IMR-90 (cell line): Measurements from ENCODE around the gene GAL. TPM values are rescaled to one million over a fixed set of nuclear protein-coding genes. Genes with fewer than 3 reads are reported as not detected.

Source experiments
- ATAC-seq: fragments of 200-7000 bp; cut with Tn5 transposase; 2 replicates; pipeline ENCODE4 v1.9.1; 2020; ENCODE audit warnings: low read depth, mild to moderate bottlenecking, moderate library complexity
- BruUV-seq: library from RNA; stranded (reverse); fragments of 400-500 nt; replicated peaks from 2 replicates; lab custom pipeline; 2021; lab: Mats Ljungman, UMichigan
- CTCF ChIA-PET: fragments of 300-600 bp; formaldehyde crosslinking; extraction: SDS; loops from one replicate; lab custom pipeline; 2021; ENCODE audit warnings: antibody characterized with exemption; lab: Yijun Ruan, JAX
- POLR2A ChIA-PET: fragments of 300-600 bp; sonication (Branson Sonifier 250); formaldehyde crosslinking; loops from one replicate; lab custom pipeline; 2022; ENCODE audit warnings: antibody characterized with exemption; ENCODE audit not compliant: unreplicated experiment; lab: Charles Lee
- DNase-seq: peaks from one replicate; pipeline ENCODE4 v3.0.0; 2013
- H2AFZ ChIP-seq: replicated peaks from 2 replicates; pipeline ENCODE3; 2013; ENCODE audit warnings: low read length, mild to moderate bottlenecking; ENCODE audit not compliant: poor library complexity
- H2AK5ac ChIP-seq: 2 replicates; pipeline ENCODE4 v1.6.1; 2013; ENCODE audit warnings: low read depth, low read length, inconsistent platforms
- H2AK9ac ChIP-seq: replicated peaks from 2 replicates; pipeline ENCODE3; 2013; ENCODE audit warnings: mild to moderate bottlenecking, low read depth, low read length, moderate library complexity; ENCODE audit not compliant: poor library complexity
- H2BK120ac ChIP-seq: 2 replicates; pipeline ENCODE4 v1.6.1; 2013; ENCODE audit warnings: low read depth, low read length, inconsistent platforms
- H2BK15ac ChIP-seq: 3 replicates; pipeline ENCODE4 v1.6.1; 2013; ENCODE audit warnings: low read depth, low read length, inconsistent platforms
- H2BK20ac ChIP-seq: 2 replicates; pipeline ENCODE4 v1.6.1; 2013; ENCODE audit warnings: low read depth, mild to moderate bottlenecking, inconsistent platforms, low read length, moderate library complexity
- H2BK5ac ChIP-seq: 2 replicates; pipeline ENCODE4 v1.6.1; 2013; ENCODE audit warnings: mild to moderate bottlenecking, low read depth, low read length, inconsistent platforms; ENCODE audit not compliant: poor library complexity, severe bottlenecking
- H3K14ac ChIP-seq: replicated peaks from 2 replicates; pipeline ENCODE4 v1.6.1; 2013; ENCODE audit warnings: low read depth, low read length, inconsistent platforms
- H3K18ac ChIP-seq: 2 replicates; pipeline ENCODE4 v1.6.1; 2013; ENCODE audit warnings: low read depth, low read length, control low read depth
- H3K23ac ChIP-seq: 2 replicates; pipeline ENCODE4 v1.6.1; 2013; ENCODE audit warnings: low read depth, low read length, inconsistent platforms
- H3K27ac ChIP-seq: 2 replicates; pipeline ENCODE4 v1.5.1; 2013; ENCODE audit warnings: mild to moderate bottlenecking, control low read depth, low read length; ENCODE audit not compliant: insufficient read depth
- H3K27me3 ChIP-seq: 2 replicates; pipeline ENCODE4 v1.6.1; 2013; ENCODE audit warnings: low read length; ENCODE audit not compliant: control insufficient read depth, insufficient read depth
- H3K36me3 ChIP-seq: 2 replicates; pipeline ENCODE4 v1.6.1; 2013; ENCODE audit warnings: low read length, mixed read lengths; ENCODE audit not compliant: control insufficient read depth, insufficient read depth
- H3K4ac ChIP-seq: 2 replicates; pipeline ENCODE4 v1.6.1; 2013; ENCODE audit warnings: low read depth, low read length, inconsistent platforms
- H3K4me1 ChIP-seq: 2 replicates; pipeline ENCODE4 v1.6.1; 2013; ENCODE audit warnings: low read length, mixed read lengths; ENCODE audit not compliant: control insufficient read depth, insufficient read depth
- H3K4me2 ChIP-seq: 2 replicates; pipeline ENCODE4 v1.6.1; 2013; ENCODE audit warnings: low read depth, mild to moderate bottlenecking, control low read depth, low read length, moderate library complexity
- H3K4me3 ChIP-seq: 2 replicates; pipeline ENCODE4 v1.5.1; 2013; ENCODE audit warnings: low read depth, mild to moderate bottlenecking, control low read depth, low read length, moderate library complexity; ENCODE audit not compliant: insufficient read depth
- H3K56ac ChIP-seq: 2 replicates; pipeline ENCODE4 v1.6.1; 2013; ENCODE audit warnings: low read length, inconsistent platforms; ENCODE audit not compliant: insufficient read depth; ENCODE audit errors: extremely low read depth
- H3K79me1 ChIP-seq, 2 experiments: 2 replicates each; pipeline ENCODE4 v1.6.1; 2013; ENCODE audit warnings: low read length in 2 of 2, inconsistent platforms in 1 of 2, low read depth in 1 of 2
- H3K9ac ChIP-seq: 2 replicates; pipeline ENCODE4 v1.6.1; 2013; ENCODE audit warnings: low read depth, low read length, control low read depth
- H3K9me1 ChIP-seq: 2 replicates; pipeline ENCODE4 v1.6.1; 2013; ENCODE audit warnings: low read length, inconsistent platforms; ENCODE audit not compliant: insufficient read depth
- H3K9me3 ChIP-seq: 2 replicates; pipeline ENCODE4 v1.6.1; 2013; ENCODE audit warnings: low read length; ENCODE audit not compliant: control insufficient read depth, insufficient read depth
- H4K20me1 ChIP-seq: 2 replicates; pipeline ENCODE4 v1.6.1; 2013; ENCODE audit warnings: low read length, inconsistent platforms; ENCODE audit not compliant: insufficient read depth
- H4K5ac ChIP-seq: 2 replicates; pipeline ENCODE4 v1.6.1; 2013; ENCODE audit warnings: mild to moderate bottlenecking, low read depth, low read length, control low read depth
- H4K8ac ChIP-seq, 2 experiments: 2 replicates each; pipeline ENCODE4 v1.6.1; 2013; ENCODE audit warnings: low read depth in 2 of 2, low read length in 2 of 2, control low read depth in 1 of 2, inconsistent platforms in 1 of 2
- H4K91ac ChIP-seq: 2 replicates; pipeline ENCODE4 v1.6.1; 2013; ENCODE audit warnings: low read depth, low read length, inconsistent platforms; ENCODE audit not compliant: insufficient read depth
- BHLHE40 ChIP-seq: fragments of 150-350 bp; IDR thresholded peaks from 2 replicates; pipeline ENCODE4 v1.6.1; 2016; ENCODE audit warnings: mild to moderate bottlenecking, low read depth, low read length
- CEBPB ChIP-seq: IDR thresholded peaks from 2 replicates; pipeline ENCODE4 v1.6.1; 2012; ENCODE audit warnings: low read depth, low read length, improper control_type of control experiment
- CHD1 ChIP-seq: IDR thresholded peaks from 2 replicates; pipeline ENCODE4 v1.6.1; 2012; ENCODE audit warnings: low read depth, low read length, improper control_type of control experiment
- CTCF ChIP-seq: conservative IDR thresholded peaks from 2 replicates; pipeline ENCODE4 v1.5.1; 2012; ENCODE audit warnings: mild to moderate bottlenecking, low read depth, low read length, improper control_type of control experiment
- ELK1 ChIP-seq: fragments of 150-350 bp; IDR thresholded peaks from 2 replicates; pipeline ENCODE4 v1.6.1; 2016; ENCODE audit warnings: low read depth, mild to moderate bottlenecking, low read length, moderate library complexity, borderline replicate concordance
- FOS ChIP-seq: fragments of 150-350 bp; IDR thresholded peaks from 2 replicates; pipeline ENCODE4 v1.6.1; 2016; ENCODE audit warnings: low read depth, low read length
- MAFK ChIP-seq: IDR thresholded peaks from 2 replicates; pipeline ENCODE4 v1.6.1; 2012; ENCODE audit warnings: low read depth, low read length, improper control_type of control experiment
- MAZ ChIP-seq: IDR thresholded peaks from 2 replicates; pipeline ENCODE4 v1.6.1; 2012; ENCODE audit warnings: low read depth, mild to moderate bottlenecking, low read length, improper control_type of control experiment, moderate library complexity, borderline replicate concordance
- MXI1 ChIP-seq: IDR thresholded peaks from 2 replicates; pipeline ENCODE4 v1.6.1; 2012; ENCODE audit warnings: low read depth, mild to moderate bottlenecking, low read length, moderate library complexity, borderline replicate concordance
- NFE2L2 ChIP-seq: fragments of 150-350 bp; IDR thresholded peaks from 2 replicates; pipeline ENCODE4 v1.6.1; 2016; ENCODE audit warnings: low read depth, mild to moderate bottlenecking, low read length
- POLR2A ChIP-seq: IDR thresholded peaks from 2 replicates; pipeline ENCODE4 v1.6.1; 2012; ENCODE audit warnings: mild to moderate bottlenecking, low read depth, low read length
- RAD21 ChIP-seq: IDR thresholded peaks from 2 replicates; pipeline ENCODE4 v1.6.1; 2012; ENCODE audit warnings: low read length, improper control_type of control experiment
- RCOR1 ChIP-seq: IDR thresholded peaks from 2 replicates; pipeline ENCODE4 v1.6.1; 2012; ENCODE audit warnings: mild to moderate bottlenecking, low read length, improper control_type of control experiment; ENCODE audit not compliant: insufficient replicate concordance
- RFX5 ChIP-seq: IDR thresholded peaks from 2 replicates; pipeline ENCODE4 v1.8.0; 2012; ENCODE audit warnings: low read depth, mild to moderate bottlenecking, low read length, moderate library complexity
- SMC3 ChIP-seq: fragments of 150-350 bp; IDR thresholded peaks from 2 replicates; pipeline ENCODE4 v1.6.1; 2016; ENCODE audit warnings: low read depth, mild to moderate bottlenecking, antibody characterized with exemption, low read length, moderate library complexity
- USF2 ChIP-seq: fragments of 150-350 bp; IDR thresholded peaks from 2 replicates; pipeline ENCODE4 v1.6.1; 2017; ENCODE audit warnings: mild to moderate bottlenecking, antibody characterized with exemption, low read length, low read depth
- WGBS, 2 experiments: methylation state at CpG; one replicate each; pipeline versions ENCODE4 v1.1.5 to v1.1.7; 2013; ENCODE audit warnings: missing lambda C conversion rate in 2 of 2; ENCODE audit not compliant: insufficient read length in 1 of 2; ENCODE audit errors: extremely low coverage in 2 of 2; 5-methylcytosine and 5-hydroxymethylcytosine counted together
- dilution Hi-C: fragments of 300-500 bp; cut with HindIII; formaldehyde crosslinking; loops from one replicate; pipeline ENCODE4 v1.14.3; 2018; ENCODE audit warnings: low sequenced_read_pairs; ENCODE audit not compliant: unreplicated experiment
- in situ Hi-C: fragments of 300-500 bp; cut with MboI; formaldehyde crosslinking; loops from 3 replicates; pipeline ENCODE4 v1.14.3; 2019; ENCODE audit warnings: low sequenced_read_pairs, inconsistent platforms, mixed read lengths
- intact Hi-C: fragments of 100-400 bp; cut with micrococcal nuclease; formaldehyde crosslinking; loops from 2 replicates; pipeline ENCODE4 v1.10.0; 2022
- polyA plus RNA-seq, 3 experiments: library from polyadenylated mRNA; depleted of rRNA; stranded (reverse); fragments of >200 nt; gene quantifications; 2 replicates each; pipeline ENCODE4 v1.2.3, GENCODE V29; 2012; ENCODE audit warnings: low replicate concordance in 1 of 3
- total RNA-seq: library from RNA; depleted of rRNA; stranded (reverse); fragments of >200 nt; gene quantifications from 2 replicates; pipeline ENCODE4 v1.2.3, GENCODE V29; 2012

Gene GAL
- total and polyA plus RNA-seq, 2 of the 4 experiments (the other 2 are of a cell fraction), result 2.0 TPM; not detected in 1

GRCh38 chr11:68665436-68665835 is 18.9 kb upstream of the GAL start:
- no CpG with 5 or more reads among the region's 16 CpGs for WGBS, 2 experiments
- no peak overlapping the region for H4K5ac ChIP-seq
- dilution Hi-C loops, result no loop called here

More at GRCh38 chr11:68665436-68665835, 18.9 kb upstream of the GAL start:
- H3K9ac ChIP-seq, result no peak overlapping the region
- ChIA-PET POLR2A (no interaction called here), CTCF (no interaction called here)
- no peak overlapping the region for H2AFZ ChIP-seq
- H2BK120ac ChIP-seq, result no peak overlapping the region
- H2BK20ac ChIP-seq, result no peak overlapping the region
- no peak overlapping the region for H3K4me2 ChIP-seq
- H2AK5ac ChIP-seq, result no peak overlapping the region
- DNase-seq, result no peak
- H3K9me1 ChIP-seq, result no peaks in the 10 kb centered on the region
- TF ChIP-seq SMC3 (no peak), ELK1 (no peak), CTCF (no peak), RFX5 (no peak), MXI1 (no peak), MAFK (no peak), BHLHE40 (no peak), MAZ (no peak), NFE2L2 (no peak), RCOR1 (no peak), POLR2A (no peak), CEBPB (no peak), USF2 (no peak), RAD21 (no peak), CHD1 (no peak), FOS (no peak)
- H3K56ac ChIP-seq, result no peak overlapping the region
- in situ Hi-C loops, result no loop called here
- intact Hi-C loops, result no loop called here
- H3K18ac ChIP-seq, result no peak overlapping the region
- no peak overlapping the region for H3K14ac ChIP-seq
- no peak overlapping the region for H2BK15ac ChIP-seq
- peaks cover 4% of the 10 kb centered on the region for H3K9me3 ChIP-seq
- no peak overlapping the region for H2BK5ac ChIP-seq
- H3K4ac ChIP-seq, result no peak overlapping the region
- H4K20me1 ChIP-seq, result no peaks in the 10 kb centered on the region
- H4K91ac ChIP-seq, result no peak overlapping the region
- no peaks in the 10 kb centered on the region for H3K4me1 ChIP-seq
- H4K8ac ChIP-seq, result no peak overlapping the region
- no peak overlapping the region for H3K4me3 ChIP-seq
- BruUV-seq, result no TSS peak
- ATAC-seq, result no peak
- no peaks in the 10 kb centered on the region for H3K36me3 ChIP-seq
- H3K27ac ChIP-seq, result no peak overlapping the region
- no peak overlapping the region for H2AK9ac ChIP-seq
- no peak overlapping the region for H3K23ac ChIP-seq
- H3K79me1 ChIP-seq, result no peaks in the 10 kb centered on the region
- peaks cover 41% of the 10 kb centered on the region for H3K27me3 ChIP-seq
